RCC 7860 (cell line): ENCODE results near the gene PPP1R14B.

Experiments
- DNase-seq: peaks from one replicate; pipeline ENCODE4 v3.0.0-alpha.2; 2015; ENCODE audit warnings: low spot score
- FAIRE-seq: peaks from 2 replicates; lab custom pipeline; 2012; peaks lifted over from hg19 to GRCh38; lab: Jason Lieb, UNC

Gene PPP1R14B

GRCh38 chr11:64218628-64219353, 28.0 kb downstream of the PPP1R14B start:
- FAIRE-seq (no peak), DNase-seq (no peak)

- FAIRE-seq (no peak), DNase-seq (no peak)
These were observed 29.9 kb downstream of the PPP1R14B start for GRCh38 chr11:64216879-64217278.

- no peak for DNase-seq
- FAIRE-seq = no peak
These were observed 35.4 kb downstream of the PPP1R14B start for GRCh38 chr11:64211181-64211872.

- no peak for FAIRE-seq
- DNase-seq = no peak
These were observed 36.3 kb downstream of the PPP1R14B start for GRCh38 chr11:64210301-64211020.

- no peak for FAIRE-seq
- no peak for DNase-seq
These were observed 37.2 kb downstream of the PPP1R14B start for GRCh38 chr11:64209563-64209843.

- DNase-seq = no peak
- no peak for FAIRE-seq
These were observed 37.8 kb downstream of the PPP1R14B start for GRCh38 chr11:64208796-64209562.

GRCh38 chr11:64208086-64208795, 38.5 kb downstream of the PPP1R14B start:
- no peak for FAIRE-seq
- no peak for DNase-seq

GRCh38 chr11:64207256-64208085, 39.3 kb downstream of the PPP1R14B start:
- no peak for DNase-seq

GRCh38 chr11:64206457-64207255, 40.1 kb downstream of the PPP1R14B start, which contains the start of gene FERMT3:
Gene FERMT3, plus strand, starts transcription at chr11:64206721. Its CDS starts 644 bp downstream, at chr11:64207365.
- FAIRE-seq (no peak), DNase-seq (no peak)

More at GRCh38 chr11:64207256-64208085, 39.3 kb downstream of the PPP1R14B start:
- no peak for FAIRE-seq

- FAIRE-seq = no peak
- peak; percentile 63 for DNase-seq
These were observed 42.2 kb downstream of the PPP1R14B start for GRCh38 chr11:64204464-64204989.

- FAIRE-seq (no peak), DNase-seq (no peak)
These were observed 42.7 kb downstream of the PPP1R14B start for GRCh38 chr11:64204080-64204440.

GRCh38 chr11:64203421-64204079, 43.2 kb downstream of the PPP1R14B start:
- DNase-seq (no peak), FAIRE-seq (no peak)

GRCh38 chr11:64202992-64203391, 43.8 kb downstream of the PPP1R14B start:
- DNase-seq = no peak
- FAIRE-seq = no peak

- DNase-seq = no peak
- FAIRE-seq = no peak
These were observed 45.2 kb downstream of the PPP1R14B start for GRCh38 chr11:64201543-64201942.

- no peak for DNase-seq
- FAIRE-seq = no peak
These were observed 48.2 kb downstream of the PPP1R14B start for GRCh38 chr11:64198511-64198910.

GRCh38 chr11:64196626-64197025, 50.1 kb downstream of the PPP1R14B start:
- DNase-seq (no peak), FAIRE-seq (no peak)
